HG03354 (cell line): ENCODE measurements around the gene TROAP.
A peak's percentile ranks its signal among the peaks of the same experiment; 100 is the strongest.

ENCODE experiments used
- ATAC-seq: cut with Tn5 transposase; IDR thresholded peaks from one replicate; pipeline ENCODE4 v1.9.1; 2021; ENCODE audit warnings: mild to moderate bottlenecking; ENCODE audit not compliant: unreplicated experiment, poor library complexity, severe bottlenecking

The TROAP gene

GRCh38 chr12:49340971-49341776, 18.1 kb downstream of the TROAP start:
- ATAC-seq, result no peak

GRCh38 chr12:49341777-49342065, 18.7 kb downstream of the TROAP start:
- no peak for ATAC-seq

GRCh38 chr12:49342066-49342913, 19.2 kb downstream of the TROAP start:
- ATAC-seq, result peak; percentile 63

- ATAC-seq, result no peak
Measured at GRCh38 chr12:49342914-49343731, 20.1 kb downstream of the TROAP start.

GRCh38 chr12:49344486-49345050, 21.5 kb downstream of the TROAP start:
- ATAC-seq, result no peak

- ATAC-seq, result no peak
Measured at GRCh38 chr12:49345051-49345824, 22.2 kb downstream of the TROAP start.

- no peak for ATAC-seq
Measured at GRCh38 chr12:49345825-49346658, 23.0 kb downstream of the TROAP start.

- no peak for ATAC-seq
Measured at GRCh38 chr12:49346659-49347310, 23.7 kb downstream of the TROAP start, which contains the start of gene DNAJC22. Gene DNAJC22 (plus strand): TSS chr12:49346888. CDS start chr12:49348873, 1,985 bp downstream.

- no peak for ATAC-seq
Measured at GRCh38 chr12:49347311-49348193, 24.5 kb downstream of the TROAP start.

GRCh38 chr12:49348781-49349180, 25.7 kb downstream of the TROAP start:
- no peak for ATAC-seq

- no peak for ATAC-seq
Measured at GRCh38 chr12:49349266-49349665, 26.2 kb downstream of the TROAP start.

- ATAC-seq, result no peak
Measured at GRCh38 chr12:49352351-49352750, 29.3 kb downstream of the TROAP start.

- ATAC-seq, result no peak
Measured at GRCh38 chr12:49355913-49356312, 32.9 kb downstream of the TROAP start.

GRCh38 chr12:49357103-49357678, 34.1 kb downstream of the TROAP start:
- ATAC-seq, result no peak

- ATAC-seq, result peak; percentile 69
Measured at GRCh38 chr12:49358483-49359141, 35.6 kb downstream of the TROAP start.

GRCh38 chr12:49359671-49360070, 36.6 kb downstream of the TROAP start:
- ATAC-seq, result no peak
